Fibroblast of upper back skin (primary cell): ENCODE results near the gene SETD7.

Experiments
- DNase-seq: peaks from one replicate; pipeline ENCODE4 v3.0.0-alpha.2; 2013

The SETD7 gene

DNA sequence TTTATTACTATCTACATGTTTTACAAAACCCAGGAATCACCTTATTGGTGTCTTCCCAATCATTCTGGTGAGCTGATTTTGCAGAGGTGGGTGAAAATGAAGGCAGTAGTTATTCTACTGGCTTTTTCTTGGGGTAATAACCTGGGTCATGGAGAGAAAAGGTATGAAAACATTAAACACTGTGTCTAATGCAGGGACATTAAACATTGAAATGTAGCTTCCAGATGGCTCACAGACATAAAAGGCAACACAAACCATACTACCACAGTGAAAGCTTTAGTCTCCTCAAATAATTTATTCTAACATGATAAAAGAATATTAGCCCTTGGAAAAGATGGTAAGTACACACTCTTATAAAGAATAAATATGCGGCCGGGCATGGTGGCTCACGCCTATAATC lies 8.0 kb downstream of the SETD7 start:
- DNase-seq: no peak

DNA sequence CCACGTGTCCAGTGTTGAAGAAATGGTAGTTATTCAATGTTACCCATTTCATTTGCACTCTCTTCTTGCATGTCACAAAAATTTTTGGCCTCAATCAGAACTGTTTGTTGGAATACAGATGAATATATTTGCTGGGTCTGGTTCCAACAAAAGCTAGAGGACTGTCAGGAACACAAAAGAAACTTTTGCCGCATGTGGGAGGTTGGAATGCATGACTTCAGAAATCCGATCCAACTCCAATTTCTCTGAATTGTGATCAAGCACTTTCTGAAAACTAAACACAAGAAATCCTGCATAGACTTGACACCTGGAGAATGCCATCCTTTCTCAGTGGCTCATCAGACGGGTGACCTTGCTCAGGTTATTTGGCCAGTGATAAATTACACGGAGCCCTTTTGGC lies 15.4 kb downstream of the SETD7 start:
- DNase-seq: no peak

DNA sequence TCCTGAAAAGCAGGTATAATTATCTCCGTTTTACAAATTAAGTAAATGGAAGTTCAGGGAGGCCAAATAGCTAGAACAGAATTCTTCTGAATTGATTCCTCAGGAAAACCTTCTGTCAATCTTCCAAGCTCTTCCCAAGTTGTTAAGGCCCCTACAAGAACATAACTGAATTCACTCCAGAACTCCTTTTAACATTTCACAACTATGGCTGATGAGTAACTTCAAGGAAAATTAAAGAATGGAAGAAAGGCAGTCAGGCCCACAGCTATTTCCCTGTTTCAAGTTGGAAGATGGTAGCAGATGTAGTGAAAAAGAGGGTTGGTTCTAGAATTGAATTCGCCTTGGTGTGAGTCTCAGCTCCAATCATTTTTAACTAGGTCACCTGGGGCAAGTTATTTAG lies 15.9 kb downstream of the SETD7 start:
- DNase-seq: no peak

DNA sequence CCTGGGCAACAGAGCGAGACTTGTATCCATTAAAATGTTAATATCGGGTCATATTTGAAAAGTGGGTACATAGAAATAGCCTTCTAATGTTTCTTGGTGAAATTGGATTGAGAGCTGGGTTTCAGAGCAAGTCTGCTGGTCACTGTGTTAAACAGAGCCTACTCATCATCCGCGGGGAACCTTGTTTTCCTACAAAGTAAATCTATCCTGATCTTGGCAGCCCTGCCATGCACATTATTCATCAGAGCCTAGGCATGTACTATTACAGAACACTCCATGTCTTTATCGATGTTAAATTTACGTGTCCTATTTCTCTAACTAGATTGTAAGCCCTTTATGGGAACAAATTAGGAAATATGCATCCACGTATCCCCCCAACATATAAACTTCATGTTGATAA lies 18.7 kb downstream of the SETD7 start:
- DNase-seq: no peak

DNA sequence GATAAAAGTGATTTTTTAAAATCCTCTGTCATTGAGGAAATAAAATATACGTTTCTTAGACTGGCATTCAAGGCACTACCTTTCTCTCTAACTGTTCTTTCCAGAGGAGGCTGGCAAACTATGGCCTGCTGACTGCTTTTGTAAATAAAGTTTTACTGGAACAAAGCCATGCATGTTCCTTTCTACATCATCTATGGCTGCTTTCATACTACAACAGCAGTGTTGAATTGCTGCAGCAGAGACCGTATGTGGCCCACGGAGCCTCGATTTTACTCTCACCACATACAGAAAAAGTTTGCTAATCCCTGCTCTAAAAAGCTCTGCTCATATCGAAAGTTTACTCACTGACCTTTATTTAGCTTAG lies 20.2 kb downstream of the SETD7 start:
- no peak for DNase-seq

DNA sequence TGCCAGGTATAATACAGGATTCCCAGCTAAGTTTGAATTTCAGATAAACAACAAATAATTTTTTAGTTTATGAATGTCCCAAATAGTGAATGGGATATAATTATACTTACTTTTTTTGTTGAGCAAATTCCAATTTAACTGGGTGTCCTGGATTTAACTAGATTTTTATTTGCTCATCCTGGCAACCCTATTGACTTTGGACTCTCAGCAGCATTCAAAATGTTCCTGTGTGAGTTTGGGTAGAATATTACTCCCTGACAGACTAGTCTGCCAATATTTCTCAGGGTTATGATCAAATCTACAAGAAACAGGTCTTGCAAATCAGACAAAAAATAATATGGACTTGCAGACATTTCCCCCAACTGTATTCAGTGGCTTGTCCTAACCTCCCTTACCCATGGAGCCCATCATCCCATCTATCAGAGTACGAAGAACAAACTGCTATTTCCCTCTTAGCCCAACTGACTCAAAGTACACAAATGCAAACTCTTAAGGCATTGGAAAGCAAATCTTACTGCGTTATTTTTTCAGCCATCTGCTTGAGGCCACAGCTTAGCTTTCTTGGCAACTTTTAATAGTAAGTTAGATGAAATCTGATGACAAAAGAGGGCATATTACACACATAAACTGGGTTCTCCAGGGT lies 20.7 kb downstream of the SETD7 start:
- no peak for DNase-seq

DNA sequence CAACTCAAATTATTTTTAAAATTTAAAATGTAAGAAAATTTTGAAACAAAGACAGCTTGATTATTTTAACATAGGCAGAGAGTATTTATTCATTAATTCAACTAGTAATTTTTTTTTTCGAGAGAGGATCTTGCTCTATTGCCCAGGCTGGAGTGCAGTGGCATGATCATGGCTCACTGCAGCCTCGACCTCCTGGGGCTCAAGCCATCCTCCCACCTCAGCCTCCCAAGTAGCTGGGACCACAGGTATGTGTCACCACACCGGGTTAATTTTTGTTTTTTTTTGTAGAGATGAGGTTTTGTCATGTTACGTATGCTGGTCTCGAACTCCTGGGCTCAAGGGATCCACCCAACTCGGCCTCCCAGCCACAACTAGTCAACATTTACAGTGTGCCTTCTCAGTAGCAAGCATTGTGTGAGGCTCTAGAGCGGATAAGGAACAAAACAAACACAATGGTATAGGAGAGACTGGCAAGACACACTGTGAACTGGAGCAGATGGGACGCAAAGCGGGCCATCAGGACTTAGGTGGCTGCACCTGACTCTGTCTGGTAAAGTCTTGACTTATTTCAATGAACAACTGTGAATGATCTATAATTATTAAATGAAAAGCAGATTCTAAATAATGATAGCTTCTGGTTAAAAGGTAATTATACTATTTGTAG lies 21.6 kb downstream of the SETD7 start:
- DNase-seq: no peak

DNA sequence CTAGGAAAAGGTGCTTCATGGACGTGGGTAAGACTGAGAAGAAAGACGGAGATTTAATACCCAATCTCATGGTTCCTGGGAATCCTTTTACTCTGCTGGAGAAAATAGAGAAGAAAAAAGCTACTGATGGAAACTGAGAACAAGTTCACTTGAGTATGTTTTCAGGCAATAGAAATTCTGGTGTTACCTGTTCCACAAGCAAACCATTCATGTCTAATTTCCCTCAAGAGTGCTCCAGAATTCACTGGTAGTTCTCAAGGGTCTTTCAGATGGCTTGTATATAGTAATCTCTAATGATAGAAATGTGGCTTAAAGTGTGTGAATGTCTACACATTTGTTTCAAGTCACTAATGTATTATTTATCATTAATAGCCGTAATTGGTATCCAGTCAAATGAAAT lies 22.5 kb downstream of the SETD7 start:
- no peak for DNase-seq

DNA sequence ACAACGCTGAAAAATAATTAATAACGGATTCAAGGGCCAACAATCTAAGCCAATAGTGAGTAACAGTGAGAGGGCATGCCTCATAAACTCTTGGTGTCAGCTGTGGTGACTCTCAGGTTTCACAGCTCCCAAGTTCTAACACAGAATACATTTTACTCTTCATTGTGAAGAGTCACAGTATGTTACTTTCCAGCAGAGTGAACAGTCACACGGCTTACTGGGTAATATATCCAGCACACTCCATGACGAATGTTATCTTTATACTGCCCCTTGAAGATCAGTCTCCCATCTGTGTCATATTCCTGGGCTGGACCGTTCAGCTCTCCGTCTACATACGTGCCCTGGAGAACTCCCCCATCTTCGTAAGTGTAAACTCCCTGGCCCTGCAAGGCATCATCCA lies 23.1 kb downstream of the SETD7 start:
- no peak for DNase-seq

DNA sequence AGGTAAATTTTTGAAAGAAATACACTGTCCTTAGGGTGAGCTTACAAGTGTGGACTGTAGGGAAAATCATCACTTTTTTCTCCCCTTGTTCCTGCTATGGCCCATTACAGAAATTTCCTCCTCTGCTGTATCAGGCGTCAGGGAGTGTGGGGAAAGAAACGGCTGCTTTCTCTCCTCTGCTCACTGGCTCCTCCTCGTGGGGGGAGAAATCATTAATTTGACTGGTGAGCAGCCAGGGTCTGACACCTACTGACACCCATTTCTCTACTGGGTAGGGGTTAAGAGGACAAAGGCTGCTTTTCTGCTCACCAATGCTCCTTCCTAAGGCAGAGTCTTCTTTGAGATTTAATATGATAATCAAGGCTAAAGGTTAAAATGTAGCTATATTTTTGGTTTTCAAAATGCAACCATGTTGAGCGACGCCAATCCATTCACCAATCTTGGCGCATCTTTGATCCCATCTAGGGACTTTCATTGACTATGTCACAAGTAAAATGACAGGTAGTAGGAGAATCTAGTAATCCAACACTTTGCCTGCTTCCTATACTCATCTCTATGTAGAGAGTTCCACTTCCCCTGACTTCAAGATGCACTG lies 25.1 kb downstream of the SETD7 start:
- peak; percentile 32 for DNase-seq

DNA sequence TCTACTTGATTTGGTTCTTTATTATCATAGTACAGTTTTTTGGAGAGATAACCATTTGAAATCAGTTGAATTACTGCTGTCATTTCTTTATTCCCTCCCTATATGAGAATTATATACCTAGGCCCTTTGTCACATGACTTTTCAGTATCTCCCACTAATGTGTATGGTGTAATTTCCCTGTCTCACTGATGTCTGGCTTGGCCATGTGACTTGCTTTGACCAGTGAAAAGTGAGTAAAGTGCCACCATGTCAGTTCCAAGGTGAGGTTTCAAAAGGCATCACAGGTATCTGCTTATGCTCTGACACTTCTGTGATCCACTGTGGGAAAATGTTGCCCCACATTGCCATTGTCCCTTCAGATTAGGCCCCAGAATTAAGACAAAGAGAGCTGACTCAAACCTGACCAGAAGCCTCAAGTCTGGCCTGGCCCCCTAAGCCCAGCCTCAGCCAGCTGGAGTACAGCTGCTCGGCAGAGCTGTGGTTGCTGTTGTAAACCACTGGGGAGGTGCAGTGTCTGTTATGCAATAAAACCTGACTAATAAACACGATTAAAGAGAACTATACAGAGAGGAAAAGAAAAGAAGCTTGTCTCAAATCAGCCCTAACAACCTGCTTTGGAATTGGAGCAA lies 27.5 kb downstream of the SETD7 start:
- peak; percentile 87 for DNase-seq

DNA sequence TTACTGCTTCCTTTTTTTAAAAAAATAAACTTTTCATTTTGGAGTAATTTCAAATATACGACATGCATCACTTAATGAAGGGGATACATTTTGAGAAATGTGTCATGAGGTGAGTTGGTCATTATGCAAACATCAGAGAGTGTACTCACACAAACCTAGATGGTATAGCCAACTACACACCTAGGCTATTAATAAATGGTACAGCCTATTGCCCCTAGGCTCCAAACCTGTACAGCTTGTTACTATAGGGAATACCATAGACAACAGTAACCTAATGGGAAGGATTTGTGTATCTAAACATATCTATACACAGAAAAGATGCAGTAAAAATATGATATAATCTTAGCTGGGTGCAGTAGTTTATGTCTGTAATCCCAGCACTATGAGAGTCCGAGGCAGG lies 29.1 kb downstream of the SETD7 start:
- no peak for DNase-seq

DNA sequence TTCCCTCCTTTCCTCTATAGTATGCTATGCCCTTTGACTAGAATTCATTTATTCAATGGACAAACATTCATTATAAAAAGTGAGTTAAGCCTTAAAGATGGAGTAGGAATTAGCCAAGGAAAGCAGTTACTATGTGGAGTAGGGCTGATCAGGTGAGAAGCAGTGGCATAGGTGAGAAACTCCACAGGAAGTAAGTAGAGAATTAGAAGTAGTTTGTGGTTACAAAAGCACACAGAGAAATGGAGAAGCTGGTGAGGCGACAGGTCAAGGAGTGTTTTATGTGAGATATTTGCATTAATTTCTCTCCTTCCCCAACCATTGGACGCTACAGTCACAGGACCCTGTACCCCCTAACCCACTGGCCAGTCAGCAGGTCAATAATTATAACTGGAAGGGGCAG lies 30.6 kb downstream of the SETD7 start:
- no peak for DNase-seq

DNA sequence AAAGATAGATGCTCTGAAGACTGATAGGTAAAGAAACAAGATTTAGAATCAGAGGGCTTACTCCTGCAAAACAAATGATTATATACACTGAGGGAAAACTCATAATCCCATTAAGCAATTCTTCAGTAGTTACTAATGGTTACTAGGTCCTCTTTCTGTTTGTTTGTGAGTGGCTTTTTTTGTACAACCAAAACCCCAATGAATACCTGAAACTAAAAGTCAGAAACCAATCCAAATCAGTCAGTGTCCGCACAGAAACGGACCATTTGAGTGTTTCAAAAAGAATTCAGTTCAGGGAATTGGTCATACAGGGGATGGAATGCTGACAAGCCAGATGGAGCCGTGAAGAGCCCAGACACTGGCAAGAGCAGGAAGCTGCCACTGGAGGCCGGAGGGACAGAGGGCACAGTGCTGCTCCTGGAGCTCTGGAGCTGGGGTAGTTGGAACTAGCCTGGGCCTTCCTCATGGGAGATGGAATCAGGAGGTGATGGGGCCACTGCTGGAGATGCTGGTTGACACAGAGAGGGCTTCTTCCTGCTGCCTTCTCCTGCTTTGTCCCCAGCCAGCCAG lies 31.9 kb downstream of the SETD7 start:
- no peak for DNase-seq

DNA sequence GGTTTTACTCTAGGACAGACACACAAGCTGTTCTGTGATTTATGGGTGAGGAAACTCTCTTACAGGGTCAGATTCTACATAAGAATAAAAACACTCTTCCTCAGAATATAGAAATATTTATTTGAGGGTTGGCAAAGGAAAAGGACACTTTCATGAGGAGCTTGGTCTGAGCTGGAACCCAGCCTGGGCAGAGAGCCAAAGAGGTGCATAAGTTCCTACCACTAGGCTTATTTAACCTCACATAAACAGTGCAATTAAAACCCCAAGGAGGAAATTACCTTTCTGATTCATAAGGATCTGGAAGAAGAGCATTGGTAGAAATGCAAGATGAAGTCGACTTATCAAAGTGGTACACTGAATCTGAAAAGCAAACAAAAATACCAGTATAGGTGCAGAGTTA lies 32.9 kb downstream of the SETD7 start:
- no peak for DNase-seq

DNA sequence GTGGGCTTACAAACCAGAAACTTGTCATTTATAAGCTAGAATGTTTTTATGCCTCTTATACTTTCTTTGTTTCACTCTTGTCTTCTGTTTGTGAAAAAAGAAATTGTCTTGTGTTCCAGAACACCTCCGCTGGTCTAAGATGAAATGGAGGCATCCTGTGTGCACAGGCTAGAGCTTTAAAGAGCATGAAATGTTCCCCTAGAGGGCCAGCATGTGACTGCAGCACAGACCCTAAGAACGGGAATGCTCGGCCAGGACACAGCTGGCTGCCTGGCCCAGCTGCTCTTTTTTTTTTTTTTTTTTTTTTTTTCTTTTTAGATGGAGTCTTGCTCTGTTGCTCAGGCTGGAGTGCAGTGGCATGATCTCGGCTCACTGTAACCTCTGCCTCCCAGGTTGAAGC lies 33.6 kb downstream of the SETD7 start:
- DNase-seq: no peak

DNA sequence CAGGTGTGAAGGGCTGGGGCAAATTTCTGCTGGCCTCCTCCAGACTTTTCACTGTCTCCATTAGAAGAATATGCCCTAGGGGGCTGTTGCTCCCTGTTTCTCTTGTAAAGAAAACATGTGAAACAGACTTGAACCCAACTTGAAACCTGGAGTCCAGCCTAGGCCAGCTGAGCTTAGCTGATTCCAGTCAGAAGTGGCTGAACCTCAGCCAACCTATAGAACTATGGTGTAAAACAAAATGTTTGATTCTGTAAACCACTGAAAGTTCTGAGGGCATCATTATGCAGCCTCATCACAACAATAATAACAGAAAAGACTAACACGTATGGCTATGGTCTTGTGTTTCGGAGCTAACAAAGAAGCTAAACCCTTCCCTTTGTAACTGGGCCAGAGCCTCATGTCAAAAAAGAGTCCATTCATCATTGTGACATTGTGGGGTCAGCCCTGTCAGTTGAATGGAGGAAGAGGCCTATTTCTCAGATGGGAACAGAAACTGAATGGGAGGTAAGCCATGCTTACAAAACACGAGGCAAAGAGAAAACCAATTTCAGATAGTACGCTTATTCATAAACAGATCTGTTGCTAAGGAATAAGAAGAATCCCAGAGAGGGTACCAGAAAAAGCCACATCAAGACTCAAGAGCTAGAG lies 34.1 kb downstream of the SETD7 start:
- no peak for DNase-seq

DNA sequence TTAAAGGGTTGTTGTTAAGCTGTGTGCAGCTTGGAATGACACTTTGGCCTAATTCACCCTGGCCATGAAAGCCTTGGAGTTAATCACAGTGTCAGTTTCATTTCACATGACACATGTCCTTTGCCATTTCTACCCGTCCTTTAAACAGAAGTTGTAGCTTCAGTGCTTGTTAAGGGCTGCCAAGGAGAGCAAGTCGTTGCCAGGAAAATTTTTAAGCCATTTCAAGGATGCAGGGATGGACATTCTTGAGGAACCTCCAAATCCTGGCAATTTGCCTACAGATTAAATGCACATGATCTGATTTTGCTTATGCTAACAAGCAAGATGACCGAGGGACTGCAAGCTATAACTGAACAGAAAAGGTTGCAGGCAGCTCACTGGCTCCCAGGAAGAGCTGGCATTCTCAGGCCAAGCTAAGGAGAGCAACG lies 40.5 kb downstream of the SETD7 start:
- DNase-seq: no peak

DNA sequence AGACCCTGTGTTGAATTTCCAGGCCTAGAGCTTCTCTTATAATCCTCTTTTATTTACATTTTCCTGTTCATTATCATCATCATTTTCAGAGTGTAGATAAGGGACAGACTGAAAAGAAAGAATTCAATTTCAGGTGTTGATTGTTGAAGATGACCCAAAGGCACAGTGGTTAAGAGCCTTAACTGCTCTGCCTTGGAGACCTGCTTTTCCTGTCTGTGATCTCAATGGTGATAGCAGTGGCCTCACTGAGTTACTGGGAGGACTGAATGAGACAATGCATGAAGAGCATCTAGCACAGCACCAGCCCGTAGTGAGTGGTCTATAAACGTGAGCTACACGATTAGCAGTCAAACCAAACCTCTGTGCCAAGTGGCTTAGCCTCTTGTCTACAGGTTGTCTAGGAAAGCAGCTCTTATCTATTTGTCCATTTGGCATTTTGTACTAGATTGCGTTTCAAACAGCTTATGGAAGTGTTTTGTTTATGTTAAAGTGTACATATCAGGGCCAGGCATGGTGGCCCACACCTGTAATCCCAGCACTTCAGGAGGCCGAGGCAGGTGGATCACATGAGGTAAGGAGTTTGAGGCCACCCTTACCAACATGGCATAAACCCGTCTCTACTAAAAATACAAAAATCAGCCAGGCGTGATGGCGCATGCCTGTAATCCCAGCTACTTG lies 41.5 kb downstream of the SETD7 start:
- DNase-seq: no peak

DNA sequence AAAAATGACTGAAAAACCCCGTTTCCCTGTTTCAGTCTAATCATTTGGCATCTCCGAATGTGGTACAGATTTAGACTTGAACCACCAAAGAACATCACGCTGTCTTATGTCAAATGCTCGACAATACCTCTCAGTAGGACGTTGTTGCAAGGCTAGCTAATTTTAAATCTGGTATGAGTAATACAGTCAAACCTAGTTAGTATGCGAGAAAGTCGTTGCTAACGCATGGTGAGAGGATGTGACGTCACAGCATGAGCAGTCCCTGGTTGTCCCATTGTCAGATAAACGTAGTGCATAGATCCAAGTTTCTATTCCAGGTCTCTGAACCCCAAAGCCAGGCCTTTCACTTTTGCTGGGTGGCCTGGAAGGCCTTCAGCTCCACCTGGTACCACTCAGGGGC lies 44.7 kb downstream of the SETD7 start:
- DNase-seq: no peak

DNA sequence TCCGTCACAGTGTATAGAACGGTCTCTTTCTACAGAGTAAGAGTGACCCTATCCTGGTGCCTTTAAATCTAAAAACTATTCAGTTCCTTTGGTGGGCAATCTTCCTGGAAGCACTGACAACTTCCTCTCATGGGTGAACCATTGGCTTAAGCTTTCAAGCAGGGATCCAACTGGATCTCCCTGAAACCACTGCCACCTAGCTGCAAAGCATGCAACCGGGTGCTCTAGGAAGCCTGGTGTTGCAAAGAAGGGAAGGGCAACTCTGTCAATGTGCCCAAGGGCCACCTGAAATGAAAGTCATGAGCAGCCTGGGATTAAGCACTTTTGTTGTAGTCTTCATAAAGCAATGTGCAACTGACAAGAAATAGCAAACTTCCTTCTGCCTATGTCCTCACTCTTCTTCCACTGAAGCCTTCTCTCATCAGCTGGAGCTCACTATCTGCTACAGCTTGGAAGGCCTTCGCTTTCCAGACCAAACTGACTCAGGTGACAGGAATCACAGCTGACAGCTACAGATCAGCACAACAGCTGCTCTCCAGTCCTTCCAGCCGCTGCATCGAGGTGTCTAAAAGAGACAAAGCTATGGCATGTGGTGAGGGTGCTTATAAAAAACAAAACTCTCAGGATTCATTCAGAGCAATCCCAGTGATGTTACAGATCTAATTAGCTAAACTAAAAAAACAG lies 46.1 kb downstream of the SETD7 start:
- no peak for DNase-seq

DNA sequence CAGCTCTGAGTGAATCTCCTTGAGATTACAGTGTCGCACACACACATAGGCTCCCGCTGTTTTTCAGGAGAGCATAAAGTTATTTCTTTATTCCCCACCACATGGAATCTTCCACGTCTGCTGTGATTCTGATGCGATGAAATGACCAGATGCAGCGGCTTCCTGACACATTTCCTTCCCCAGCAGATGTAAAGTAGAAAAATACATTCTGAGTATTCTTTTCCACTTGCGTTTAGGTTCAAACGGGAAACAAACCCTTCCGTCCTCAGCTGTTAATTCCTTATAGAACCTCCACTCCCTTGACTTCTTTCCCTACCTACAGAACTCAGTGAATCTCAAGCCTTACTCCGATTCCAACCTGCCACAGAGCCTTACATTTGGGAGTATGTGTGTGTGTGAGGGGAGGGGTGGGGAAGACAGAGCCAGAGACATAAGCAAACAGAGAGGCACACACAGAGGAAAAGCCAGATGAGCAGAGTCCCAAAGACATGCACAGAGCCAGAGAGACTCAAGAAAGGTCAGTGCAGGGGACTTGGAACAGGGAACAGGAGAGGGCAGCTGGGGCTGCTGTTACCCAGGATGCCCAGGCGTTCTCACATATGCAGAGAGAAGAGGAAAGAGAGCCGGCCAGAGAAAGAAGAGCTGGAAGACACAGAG lies 47.3 kb downstream of the SETD7 start:
- no peak for DNase-seq
